GM12878 (cell line): Measurements from ENCODE around the gene CHRND. TPM values are rescaled to one million over a fixed set of nuclear protein-coding genes. Genes with fewer than 3 reads are reported as not detected.
A peak's percentile ranks its signal among the peaks of the same experiment; 100 is the strongest.

ENCODE experiments used
- ATAC-seq: fragments of 200-7000 bp; cut with Tn5 transposase; 3 replicates; pipeline ENCODE4 v1.9.1; 2020; ENCODE audit warnings: mild to moderate bottlenecking, moderate library complexity
- BruUV-seq: library from RNA; stranded (reverse); fragments of 400-500 nt; replicated peaks from 2 replicates; lab custom pipeline; 2021; lab: Mats Ljungman, UMichigan
- CTCF ChIA-PET: fragments of 300-600 bp; sonication (Branson Sonifier 250); formaldehyde crosslinking; extraction: SDS; loops from one replicate; lab custom pipeline; 2021; ENCODE audit warnings: inconsistent platforms; lab: Yijun Ruan, JAX
- POLR2A ChIA-PET: fragments of 350-600 bp; formaldehyde crosslinking; extraction: SDS; loops from one replicate; lab custom pipeline; 2021; ENCODE audit warnings: inconsistent platforms; lab: Charles Lee
- RAD21 ChIA-PET: fragments of 300-600 bp; sonication (Branson Sonifier 250); formaldehyde crosslinking; loops from one replicate; lab custom pipeline; 2023; ENCODE audit warnings: antibody characterized with exemption; ENCODE audit not compliant: unreplicated experiment; lab: Charles Lee
- SMC1A ChIA-PET: fragments of 300-600 bp; sonication (Branson Sonifier 250); formaldehyde crosslinking; loops from one replicate; lab custom pipeline; 2023; ENCODE audit not compliant: unreplicated experiment, uncharacterized antibody; lab: Charles Lee
- DNase-seq: peaks from one replicate; pipeline ENCODE4 v3.0.0-alpha.2; 2011; ENCODE audit warnings: low read depth, low spot score
- FAIRE-seq: peaks from 3 replicates; lab custom pipeline; 2011; peaks lifted over from hg19 to GRCh38; lab: Jason Lieb, UNC
- H2AFZ ChIP-seq: 2 replicates; pipeline ENCODE4 v1.6.0; 2011; ENCODE audit warnings: low read depth, low read length, control low read depth; ENCODE audit not compliant: control insufficient read depth
- H3K27ac ChIP-seq: 2 replicates; pipeline ENCODE4 v1.5.1; 2011; ENCODE audit warnings: control low read depth; ENCODE audit not compliant: control insufficient read depth, insufficient read depth
- H3K27me3 ChIP-seq, 2 experiments: replicated peaks in 1 of 2; 2 replicates each; pipeline versions ENCODE4 v1.6.0 to v1.6.1; 2011; ENCODE audit warnings: low read length in 1 of 2; ENCODE audit not compliant: control insufficient read depth in 2 of 2, insufficient read depth in 2 of 2
- H3K36me3 ChIP-seq, 2 experiments: 2 replicates each; pipeline ENCODE4 v1.5.1; 2011; ENCODE audit warnings: low read length in 1 of 2; ENCODE audit not compliant: control insufficient read depth in 2 of 2, insufficient read depth in 2 of 2
- H3K4me1 ChIP-seq: 2 replicates; pipeline ENCODE4 v1.6.1; 2011; ENCODE audit warnings: mild to moderate bottlenecking, low read length, moderate library complexity, mixed read lengths; ENCODE audit not compliant: control insufficient read depth, insufficient read depth
- H3K4me2 ChIP-seq: 2 replicates; pipeline ENCODE4 v1.6.0; 2011; ENCODE audit warnings: control low read depth; ENCODE audit not compliant: control insufficient read depth, insufficient read depth
- H3K4me3 ChIP-seq: fragments of 200-600 bp; sonication (generic); 2 replicates; pipeline ENCODE4 v1.5.1; 2016
- H3K79me2 ChIP-seq: 2 replicates; pipeline ENCODE4 v1.6.0; 2011; ENCODE audit warnings: low read length; ENCODE audit not compliant: control insufficient read depth, insufficient read depth
- H3K9ac ChIP-seq: 2 replicates; pipeline ENCODE4 v1.8.0; 2011; ENCODE audit warnings: low read length, control low read depth, mixed read lengths; ENCODE audit not compliant: control insufficient read depth, insufficient read depth
- H3K9me3 ChIP-seq: replicated peaks from 3 replicates; pipeline ENCODE4 v1.5.1; 2011; ENCODE audit warnings: mild to moderate bottlenecking, low read length; ENCODE audit not compliant: control insufficient read depth, insufficient read depth
- H4K20me1 ChIP-seq: 2 replicates; pipeline ENCODE4 v1.6.0; 2011; ENCODE audit not compliant: control insufficient read depth, insufficient read depth
- CREB1 ChIP-seq: IDR thresholded peaks from 2 replicates; pipeline ENCODE4 v1.6.1; 2012; ENCODE audit warnings: low read depth, mild to moderate bottlenecking, inconsistent platforms
- EP300 ChIP-seq, 2 experiments: fragments of 150-350 bp in 1 of 2; IDR thresholded peaks; 2 replicates each; pipeline ENCODE4 v1.6.1; 2011 to 2012; ENCODE audit warnings: low read depth in 2 of 2, low read length in 2 of 2, borderline replicate concordance in 1 of 2, improper control_type of control experiment in 1 of 2, inconsistent platforms in 1 of 2; ENCODE audit not compliant: control insufficient read depth in 1 of 2
- MYB ChIP-seq: fragments of 150-350 bp; IDR thresholded peaks from 2 replicates; pipeline ENCODE4 v1.6.1; 2014; ENCODE audit warnings: mild to moderate bottlenecking, low read depth, low read length, borderline replicate concordance
- PAX8 ChIP-seq: fragments of 450-650 bp; IDR thresholded peaks from 2 replicates; pipeline ENCODE4 v1.6.1; 2017; ENCODE audit warnings: mild to moderate bottlenecking, moderate library complexity
- YY1 ChIP-seq: IDR thresholded peaks from 2 replicates; pipeline ENCODE4 v1.6.1; 2011; ENCODE audit warnings: low read depth, mild to moderate bottlenecking, low read length
- WGBS: methylation state at CpG from one replicate; pipeline ENCODE4 v1.1.6; 2016; ENCODE audit warnings: low lambda C conversion rate; ENCODE audit not compliant: insufficient replicate concordance, insufficient coverage; ENCODE audit errors: missing lambda C conversion rate; 5-methylcytosine and 5-hydroxymethylcytosine counted together
- in situ Hi-C: fragments of 300-500 bp; cut with MboI; formaldehyde crosslinking; loops from 9 replicates; pipeline ENCODE4 v1.14.3; 2018; ENCODE audit warnings: mixed read lengths
- intact Hi-C: fragments of 100-400 bp; cut with micrococcal nuclease; formaldehyde crosslinking; loops from one replicate; pipeline ENCODE4 v1.14.2; 2022; ENCODE audit not compliant: unreplicated experiment
- polyA plus RNA-seq, 11 experiments: library from polyadenylated mRNA; depleted of rRNA in 4 of 11; unstranded in 6 of 11; stranded (reverse) in 5 of 11; fragments of >200 nt; fragmentation: Nextera tagmentation in 4 of 11; fragmentation: Illumina TruSeq in 1 of 11; extraction: Ambion mirVana in 4 of 11; extraction: Trizol in 1 of 11; gene quantifications; 1 replicate in 1 of 11; 2 replicates in 10 of 11; pipeline versions ENCODE4 v1.2.1 to v1.2.3, GENCODE V29; 2011 to 2016; ENCODE audit warnings: inconsistent platforms in 2 of 11, missing spikeins in 2 of 11, low read depth in 1 of 11
- total RNA-seq, 4 experiments: library from RNA; depleted of rRNA in 3 of 4; stranded (reverse); fragments of >200 nt in 3 of 4; fragmentation: Illumina TruSeq in 1 of 4; extraction: Trizol in 1 of 4; gene quantifications; 2 replicates each; pipeline versions ENCODE4 v1.2.1 to v1.2.3, GENCODE V29; 2013 to 2021
- TF ChIP-seq, protein P1 (sequence below): fragments of 450-650 bp; IDR thresholded peaks from 2 replicates; pipeline ENCODE4 v1.6.1; 2017; ENCODE audit warnings: mild to moderate bottlenecking, low read depth, inconsistent platforms; ENCODE audit not compliant: poor library complexity, severe bottlenecking

The CHRND gene
- total and polyA plus RNA-seq, 10 of the 15 experiments (the other 5 are each of a cell fraction or from before 2014, with no cell fraction given): not detected

- DNase-seq (no peak), ATAC-seq (no peak), FAIRE-seq (no peak)
- intact Hi-C loops (no loop called here), in situ Hi-C loops (no loop called here)
- no peaks in the 10 kb centered on the region; a peak in 1 of 4 replicates for H3K36me3 ChIP-seq
- BruUV-seq: no TSS peak
- no peaks in the 10 kb centered on the region; the same call in 2 of the 3 replicates for H3K9me3 ChIP-seq
- 19% methylated on average over 21 of the region's 21 CpGs for WGBS
- no peaks in the 10 kb centered on the region; the same call in 1 of the 2 replicates for H3K4me1 ChIP-seq
- ChIA-PET CTCF (interaction anchor here (0.8 kb wide), 1 partner anchor 845 kb away, joined by 3 read pairs; no protein-coding TSS in a partner anchor), SMC1A (no interaction called here), RAD21 (no interaction called here), POLR2A (interaction anchor here (0.6 to 1.1 kb wide), 2 partner anchors 13 to 520 kb away, joined by 3 to 4 read pairs; no protein-coding TSS in a partner anchor)
- H3K27me3 ChIP-seq: no peaks in the 10 kb centered on the region
- H4K20me1 ChIP-seq: 0 out of 2 replicates have a peak, but pooled peaks cover 2% of the 10 kb centered on the region
- TF ChIP-seq EP300 (IDR thresholded peaks at IDR 0.05; ENCODE audit: borderline replicate concordance in 1 of 2, control insufficient read depth in 1 of 2, low read depth in 2 of 2, low read length in 2 of 2) (no peak), CREB1 (no peak), PAX8 (peak; percentile 62; the same call in 1 of the 2 replicates), YY1 (peak; percentile 67; the same call in 1 of the 2 replicates), MYB (no peak)
- TF ChIP-seq, protein P1, sequence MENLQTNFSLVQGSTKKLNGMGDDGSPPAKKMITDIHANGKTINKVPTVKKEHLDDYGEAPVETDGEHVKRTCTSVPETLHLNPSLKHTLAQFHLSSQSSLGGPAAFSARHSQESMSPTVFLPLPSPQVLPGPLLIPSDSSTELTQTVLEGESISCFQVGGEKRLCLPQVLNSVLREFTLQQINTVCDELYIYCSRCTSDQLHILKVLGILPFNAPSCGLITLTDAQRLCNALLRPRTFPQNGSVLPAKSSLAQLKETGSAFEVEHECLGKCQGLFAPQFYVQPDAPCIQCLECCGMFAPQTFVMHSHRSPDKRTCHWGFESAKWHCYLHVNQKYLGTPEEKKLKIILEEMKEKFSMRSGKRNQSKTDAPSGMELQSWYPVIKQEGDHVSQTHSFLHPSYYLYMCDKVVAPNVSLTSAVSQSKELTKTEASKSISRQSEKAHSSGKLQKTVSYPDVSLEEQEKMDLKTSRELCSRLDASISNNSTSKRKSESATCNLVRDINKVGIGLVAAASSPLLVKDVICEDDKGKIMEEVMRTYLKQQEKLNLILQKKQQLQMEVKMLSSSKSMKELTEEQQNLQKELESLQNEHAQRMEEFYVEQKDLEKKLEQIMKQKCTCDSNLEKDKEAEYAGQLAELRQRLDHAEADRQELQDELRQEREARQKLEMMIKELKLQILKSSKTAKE: no peak
- H3K9ac ChIP-seq: peak overlapping the region; percentile 99
- peak overlapping the region; percentile 80 for H3K4me2 ChIP-seq
- peaks cover 56% of the 10 kb centered on the region for H3K79me2 ChIP-seq
- peak overlapping the region; percentile 97 for H3K27ac ChIP-seq
- peak overlapping the region; percentile 85 for H3K4me3 ChIP-seq
- peak overlapping the region; percentile 91 for H2AFZ ChIP-seq
Measured at GRCh38 chr2:232549655-232550353, 23.8 kb downstream of the CHRND start.
